GM12872 (cell line): ENCODE results near the gene ACAP2.

Experiments
- CTCF ChIP-seq: IDR thresholded peaks from 3 replicates; pipeline ENCODE4 v1.5.1; 2011; ENCODE audit warnings: low read depth, mild to moderate bottlenecking, low read length, moderate library complexity; ENCODE audit not compliant: insufficient read depth

The ACAP2 gene

GRCh38 chr3:195265363-195265976 lies 177.3 kb downstream of the ACAP2 start:
- TF ChIP-seq CTCF: no peak

GRCh38 chr3:195263925-195264600 lies 178.8 kb downstream of the ACAP2 start:
- no peak for TF ChIP-seq CTCF

GRCh38 chr3:195263193-195263924 lies 179.5 kb downstream of the ACAP2 start:
- no peak for TF ChIP-seq CTCF

GRCh38 chr3:195261925-195262324 lies 180.9 kb downstream of the ACAP2 start:
- TF ChIP-seq CTCF: no peak

GRCh38 chr3:195260280-195260905 lies 182.4 kb downstream of the ACAP2 start:
- no peak for TF ChIP-seq CTCF

- peak; percentile 62; the same call in 1 of the 3 replicates for TF ChIP-seq CTCF
These were observed 183.1 kb downstream of the ACAP2 start for GRCh38 chr3:195259475-195260279.

- TF ChIP-seq CTCF: no peak
These were observed 183.7 kb downstream of the ACAP2 start for GRCh38 chr3:195259154-195259474.
